Prostate gland (tissue), 2 donors: ENCODE data around the gene DRD2. TPM values are rescaled to one million over a fixed set of nuclear protein-coding genes. Genes with fewer than 3 reads are reported as not detected.

Experiments used
- DNase-seq: peaks from one replicate; pipeline ENCODE4 v3.0.0-alpha.2; 2019; ENCODE audit warnings: low spot score
- H3K27ac ChIP-seq, 2 donors: fragments of 200-600 bp; sonication (generic); 2 replicates each; pipeline ENCODE4 v1.5.1; 2017 to 2019
- H3K27me3 ChIP-seq: fragments of 200-600 bp; sonication (generic); replicated peaks from 2 replicates; pipeline ENCODE4 v1.5.1; 2019; ENCODE audit not compliant: insufficient read depth
- H3K36me3 ChIP-seq, 2 donors: fragments of 200-600 bp; sonication (generic); 1 replicate in 1 of 2; 2 replicates in 1 of 2; pipeline versions ENCODE4 v1.5.1 to v1.8.1; 2017 to 2019
- H3K4me1 ChIP-seq: fragments of 200-600 bp; sonication (generic); replicated peaks from 2 replicates; pipeline ENCODE4 v1.5.1; 2019
- H3K4me3 ChIP-seq, 2 donors: fragments of 200-600 bp; sonication (generic); 2 replicates each; pipeline ENCODE4 v1.5.1; 2017 to 2019
- H3K9me3 ChIP-seq: fragments of 200-600 bp; sonication (generic); 2 replicates; pipeline ENCODE4 v1.5.1; 2017
- CTCF ChIP-seq, 4 experiments: fragments of 200-600 bp in 2 of 4; fragments of 450-650 bp in 2 of 4; sonication (generic) in 2 of 4; IDR thresholded peaks; 1 replicate in 3 of 4; 2 replicates in 1 of 4; pipeline ENCODE4 v1.5.1; 2016 to 2019; ENCODE audit warnings: antibody characterized with exemption in 4 of 4, mild to moderate bottlenecking in 2 of 4, moderate library complexity in 2 of 4
- POLR2A ChIP-seq: fragments of 450-650 bp; IDR thresholded peaks from one replicate; pipeline ENCODE4 v1.6.1; 2016; ENCODE audit warnings: antibody characterized with exemption, mild to moderate bottlenecking
- POLR2AphosphoS5 ChIP-seq: sonication (generic); formaldehyde crosslinking; IDR thresholded peaks from one replicate; pipeline ENCODE4 v1.6.1; 2017; ENCODE audit warnings: antibody characterized with exemption
- WGBS: methylation state at CpG from one replicate; pipeline ENCODE4 v1.1.5; 2018; 5-methylcytosine and 5-hydroxymethylcytosine counted together
- intact Hi-C: fragments of 100-400 bp; cut with DNase I; formaldehyde crosslinking; loops from one replicate; pipeline ENCODE4 v1.14.2; 2022
- total RNA-seq, 2 donors: library from RNA; depleted of rRNA; stranded (reverse); fragments of >200 nt; gene quantifications; one replicate each; pipeline ENCODE4 v1.1.0, GENCODE V29; 2016

The DRD2 gene
- total RNA-seq, 2 donors from 2014 or later: 0.68 to 2.4 TPM

GRCh38 chr11:113396690-113397089 is 78.5 kb downstream of the DRD2 start:
- Histone ChIP-seq H3K27ac (no peak overlapping the region), H3K4me3 (no peak overlapping the region), H3K9me3 (no peaks in the 10 kb centered on the region), H3K27me3 (no peaks in the 10 kb centered on the region), H3K4me1 (no peaks in the 10 kb centered on the region), H3K36me3 (no peaks in the 10 kb centered on the region)
- intact Hi-C loops: no loop called here
- DNase-seq: no peak
- 58% methylated on average over 1 of the region's 1 CpG for WGBS
- TF ChIP-seq POLR2AphosphoS5: no peak
- no peak for TF ChIP-seq POLR2A
- no peak for TF ChIP-seq CTCF (IDR thresholded peaks at IDR 0.05)

- Histone ChIP-seq H3K4me1 (no peaks in the 10 kb centered on the region), H3K4me3 (no peak overlapping the region), H3K36me3 (no peaks in the 10 kb centered on the region), H3K27me3 (no peaks in the 10 kb centered on the region), H3K27ac (no peak overlapping the region), H3K9me3 (no peaks in the 10 kb centered on the region)
- no peak for TF ChIP-seq POLR2AphosphoS5
- no peak for TF ChIP-seq CTCF (IDR thresholded peaks at IDR 0.05)
- no peak for TF ChIP-seq POLR2A
- intact Hi-C loops: no loop called here
- WGBS: 94% methylated on average over 9 of the region's 9 CpGs
- no peak for DNase-seq
Measured at GRCh38 chr11:113395782-113396336, 79.3 kb downstream of the DRD2 start.

- Histone ChIP-seq H3K4me3 (no peak overlapping the region), H3K27ac (no peak overlapping the region), H3K4me1 (no peaks in the 10 kb centered on the region), H3K9me3 (no peaks in the 10 kb centered on the region), H3K27me3 (no peaks in the 10 kb centered on the region), H3K36me3 (no peaks in the 10 kb centered on the region)
- no peak for DNase-seq
- TF ChIP-seq POLR2AphosphoS5 (no peak), POLR2A (no peak)
- WGBS: 96% methylated on average over 11 of the region's 11 CpGs
- intact Hi-C loops: no loop called here
Measured at GRCh38 chr11:113394919-113395318, 80.3 kb downstream of the DRD2 start.

GRCh38 chr11:113393501-113393985 is 81.7 kb downstream of the DRD2 start:
- no peaks in the 10 kb centered on the region for H3K9me3 ChIP-seq
- no peaks in the 10 kb centered on the region for H3K4me1 ChIP-seq
- no peak overlapping the region for H3K27ac ChIP-seq
- intact Hi-C loops: no loop called here
- H3K4me3 ChIP-seq: no peak overlapping the region
- no peak for DNase-seq
- 60% methylated on average over 8 of the region's 8 CpGs for WGBS
- H3K27me3 ChIP-seq: no peaks in the 10 kb centered on the region
- no peak for TF ChIP-seq CTCF (IDR thresholded peaks at IDR 0.05)
- TF ChIP-seq POLR2AphosphoS5: no peak
- no peak for TF ChIP-seq POLR2A
- H3K36me3 ChIP-seq: no peaks in the 10 kb centered on the region

GRCh38 chr11:113392236-113392921 is 82.8 kb downstream of the DRD2 start:
- Histone ChIP-seq H3K4me1 (no peaks in the 10 kb centered on the region), H3K9me3 (no peaks in the 10 kb centered on the region), H3K27me3 (no peaks in the 10 kb centered on the region), H3K36me3 (no peaks in the 10 kb centered on the region), H3K27ac (no peak overlapping the region), H3K4me3 (no peak overlapping the region)
- intact Hi-C loops: no loop called here
- WGBS: 81% methylated on average over 3 of the region's 3 CpGs
- DNase-seq: no peak
- TF ChIP-seq CTCF (IDR thresholded peaks at IDR 0.05) (no peak), POLR2AphosphoS5 (no peak), POLR2A (no peak)
